Gastroesophageal sphincter (tissue), 3 donors: ENCODE measurements around the gene CEP112.

Experiments
- EP300 ChIP-seq: sonication (generic); formaldehyde crosslinking; IDR thresholded peaks from one replicate; pipeline ENCODE4 v1.6.1; 2017; ENCODE audit warnings: antibody characterized with exemption, mild to moderate bottlenecking
- POLR2A ChIP-seq, 2 donors: fragments of 450-650 bp; IDR thresholded peaks; one replicate each; pipeline ENCODE4 v1.6.1; 2017; ENCODE audit warnings: antibody characterized with exemption in 2 of 2, mild to moderate bottlenecking in 2 of 2, moderate library complexity in 1 of 2
- POLR2AphosphoS5 ChIP-seq: sonication (generic); formaldehyde crosslinking; IDR thresholded peaks from one replicate; pipeline ENCODE4 v1.6.1; 2017; ENCODE audit warnings: antibody characterized with exemption
- TF ChIP-seq, protein P1 (sequence below), 4 experiments: fragments of 200-600 bp in 2 of 4; fragments of 450-650 bp in 2 of 4; sonication (generic) in 1 of 4; IDR thresholded peaks; one replicate each; pipeline ENCODE4 v1.5.1; 2017 to 2019; ENCODE audit warnings: antibody characterized with exemption in 4 of 4, mild to moderate bottlenecking in 2 of 4, moderate library complexity in 2 of 4

DNA sequence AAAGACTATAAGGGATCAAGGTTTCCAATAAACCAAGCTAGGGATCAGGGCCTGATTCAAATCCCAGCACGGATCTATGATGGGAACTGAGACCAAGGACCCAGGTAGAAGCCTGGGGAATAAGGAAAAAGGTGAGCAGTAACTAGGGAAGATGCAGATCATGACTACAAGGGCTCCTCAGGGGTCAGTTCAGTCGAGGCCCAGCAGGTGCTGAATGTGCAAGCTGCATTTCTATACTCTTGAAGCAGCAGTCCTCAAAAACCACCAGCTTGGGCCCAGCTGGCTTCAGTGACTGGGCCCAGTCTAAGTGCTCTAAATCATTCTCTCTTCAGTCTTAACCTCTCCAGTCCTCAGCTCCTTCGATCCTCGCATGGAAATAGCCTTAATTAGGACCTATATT lies 401.7 kb downstream of the CEP112 start:
- TF ChIP-seq, protein P1, sequence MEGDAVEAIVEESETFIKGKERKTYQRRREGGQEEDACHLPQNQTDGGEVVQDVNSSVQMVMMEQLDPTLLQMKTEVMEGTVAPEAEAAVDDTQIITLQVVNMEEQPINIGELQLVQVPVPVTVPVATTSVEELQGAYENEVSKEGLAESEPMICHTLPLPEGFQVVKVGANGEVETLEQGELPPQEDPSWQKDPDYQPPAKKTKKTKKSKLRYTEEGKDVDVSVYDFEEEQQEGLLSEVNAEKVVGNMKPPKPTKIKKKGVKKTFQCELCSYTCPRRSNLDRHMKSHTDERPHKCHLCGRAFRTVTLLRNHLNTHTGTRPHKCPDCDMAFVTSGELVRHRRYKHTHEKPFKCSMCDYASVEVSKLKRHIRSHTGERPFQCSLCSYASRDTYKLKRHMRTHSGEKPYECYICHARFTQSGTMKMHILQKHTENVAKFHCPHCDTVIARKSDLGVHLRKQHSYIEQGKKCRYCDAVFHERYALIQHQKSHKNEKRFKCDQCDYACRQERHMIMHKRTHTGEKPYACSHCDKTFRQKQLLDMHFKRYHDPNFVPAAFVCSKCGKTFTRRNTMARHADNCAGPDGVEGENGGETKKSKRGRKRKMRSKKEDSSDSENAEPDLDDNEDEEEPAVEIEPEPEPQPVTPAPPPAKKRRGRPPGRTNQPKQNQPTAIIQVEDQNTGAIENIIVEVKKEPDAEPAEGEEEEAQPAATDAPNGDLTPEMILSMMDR (IDR thresholded peaks at IDR 0.05) = no peak
- TF ChIP-seq EP300 (no peak), POLR2A (IDR thresholded peaks at IDR 0.05) (no peak), POLR2AphosphoS5 (no peak)
